ENCODE measurements around the gene PSKH1.
A peak's percentile ranks its signal among the peaks of the same experiment; 100 is the strongest.

Gene PSKH1

GRCh38 chr16:67946128-67946569, 53.1 kb downstream of the PSKH1 start:
- Histone ChIP-seq H3K36me3 (ENCODE audit: insufficient read depth, low read length) (peaks cover 96% of the 10 kb centered on the region), H3K4me2 (ENCODE audit: low read length) (no peak overlapping the region)

GRCh38 chr16:67946966-67947558, 54.0 kb downstream of the PSKH1 start:
- Histone ChIP-seq H3K27me3 (ENCODE audit: control insufficient read depth, insufficient read depth, low read length) (no peaks in the 10 kb centered on the region), H3K4me3 (ENCODE audit: low read length) (no peak overlapping the region), H3K9me3 (replicated peaks; ENCODE audit: low read length) (no peaks in the 10 kb centered on the region), H3K9ac (ENCODE audit: low read depth, low read length) (no peak overlapping the region), H3K4me1 (ENCODE audit: control insufficient read depth, insufficient read depth, low read length) (peaks cover 23% of the 10 kb centered on the region), H3K4me2 (ENCODE audit: low read length) (no peak overlapping the region), H3K36me3 (ENCODE audit: insufficient read depth, low read length) (peaks cover 96% of the 10 kb centered on the region)

More at GRCh38 chr16:67946128-67946569, 53.1 kb downstream of the PSKH1 start:
- H3K4me1 ChIP-seq (ENCODE audit: control insufficient read depth, insufficient read depth, low read length) = peaks cover 23% of the 10 kb centered on the region
- H3K9ac ChIP-seq (ENCODE audit: low read depth, low read length) = no peak overlapping the region
- H3K4me3 ChIP-seq (ENCODE audit: low read length) = no peak overlapping the region
- no peaks in the 10 kb centered on the region for H3K27me3 ChIP-seq (ENCODE audit: control insufficient read depth, insufficient read depth, low read length)
- H3K9me3 ChIP-seq (replicated peaks; ENCODE audit: low read length) = no peaks in the 10 kb centered on the region

DNA sequence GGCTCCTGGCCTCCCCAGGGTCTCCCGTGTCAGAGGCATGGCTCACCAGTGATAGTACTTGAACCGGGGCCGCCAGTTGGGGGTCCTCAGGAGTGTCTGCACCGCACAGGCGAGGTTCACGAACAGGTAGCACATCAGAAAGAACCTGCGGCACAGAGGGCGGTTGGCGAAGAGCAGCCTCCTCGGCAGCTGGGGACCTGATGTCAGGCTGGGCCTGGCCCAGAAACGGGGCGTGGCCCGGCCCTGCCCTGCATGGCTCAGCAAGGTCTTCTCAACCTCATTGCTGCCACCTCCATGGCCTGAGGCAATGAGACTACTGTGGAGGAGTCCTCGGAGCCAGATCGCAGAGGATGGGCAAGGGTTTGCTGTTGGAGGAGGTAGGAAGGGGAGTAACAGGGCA, 55.0 kb downstream of the PSKH1 start:
- Histone ChIP-seq H3K36me3 (ENCODE audit: insufficient read depth, low read length) (peaks cover 94% of the 10 kb centered on the region), H3K4me1 (ENCODE audit: control insufficient read depth, insufficient read depth, low read length) (peaks cover 23% of the 10 kb centered on the region)

DNA sequence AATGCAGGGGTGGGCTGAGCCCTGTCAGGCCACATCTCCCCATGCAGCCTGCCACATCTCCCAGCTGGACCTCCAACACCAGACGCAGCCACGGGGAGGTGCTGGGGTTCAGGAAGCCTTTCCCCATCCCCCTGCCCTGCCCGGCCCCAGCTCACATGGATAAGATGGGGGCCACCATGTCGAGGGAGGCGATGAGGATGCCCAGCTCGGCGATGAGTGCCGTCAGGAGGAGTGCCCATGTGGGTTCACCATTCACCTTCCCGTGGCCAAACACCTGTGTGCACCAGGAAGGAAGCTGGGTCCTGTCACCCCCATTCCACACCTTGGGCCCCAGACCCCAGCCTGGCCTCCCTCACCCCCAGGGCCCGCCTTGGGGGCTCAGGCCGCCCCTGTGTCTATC, 56.6 kb downstream of the PSKH1 start:
- no peaks in the 10 kb centered on the region for H3K9me3 ChIP-seq (replicated peaks; ENCODE audit: low read length)
- no peak overlapping the region for H3K4me2 ChIP-seq (ENCODE audit: low read length)
- no peaks in the 10 kb centered on the region for H3K27me3 ChIP-seq (ENCODE audit: control insufficient read depth, insufficient read depth, low read length)
- peaks cover 95% of the 10 kb centered on the region for H3K36me3 ChIP-seq (ENCODE audit: insufficient read depth, low read length)
- H3K4me3 ChIP-seq (ENCODE audit: low read length) = no peak overlapping the region
- H3K4me1 ChIP-seq (ENCODE audit: control insufficient read depth, insufficient read depth, low read length) = peaks cover 17% of the 10 kb centered on the region
- no peak overlapping the region for H3K9ac ChIP-seq (ENCODE audit: low read depth, low read length)

More for the DNA sequence above, 55.0 kb downstream of the PSKH1 start:
- no peaks in the 10 kb centered on the region for H3K27me3 ChIP-seq (ENCODE audit: control insufficient read depth, insufficient read depth, low read length)
- H3K4me2 ChIP-seq (ENCODE audit: low read length) = no peak overlapping the region
- H3K9me3 ChIP-seq (replicated peaks; ENCODE audit: low read length) = no peaks in the 10 kb centered on the region
- H3K9ac ChIP-seq (ENCODE audit: low read depth, low read length) = no peak overlapping the region
- H3K4me3 ChIP-seq (ENCODE audit: low read length) = no peak overlapping the region

DNA sequence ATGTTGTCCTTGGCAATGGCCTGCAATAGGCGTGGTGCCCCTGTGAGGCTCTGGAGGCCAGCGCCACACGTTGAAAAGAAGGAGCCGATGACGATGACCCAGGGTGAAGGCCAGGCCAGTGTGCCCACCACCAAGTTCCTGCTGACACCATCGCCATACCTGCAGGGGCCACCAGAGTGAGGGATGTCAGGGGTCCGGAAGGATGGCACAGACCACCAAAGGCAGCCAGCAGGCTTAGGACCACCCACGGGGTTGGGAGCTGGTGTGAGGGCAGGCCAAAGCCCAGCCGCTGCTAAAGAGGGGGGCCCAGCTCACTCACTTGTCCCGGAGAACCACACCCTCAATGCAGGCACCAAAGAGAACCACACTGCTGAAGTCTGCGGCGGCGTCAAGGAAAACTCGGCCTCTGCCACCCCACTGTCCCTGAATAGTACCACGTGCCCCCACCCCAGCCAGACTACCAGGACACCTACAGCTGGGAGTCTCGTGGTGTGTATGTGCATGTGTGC, 57.3 kb downstream of the PSKH1 start:
- Histone ChIP-seq H3K9ac (ENCODE audit: low read depth, low read length) (no peak overlapping the region), H3K36me3 (ENCODE audit: insufficient read depth, low read length) (peaks cover 95% of the 10 kb centered on the region), H3K4me1 (ENCODE audit: control insufficient read depth, insufficient read depth, low read length) (peaks cover 12% of the 10 kb centered on the region), H3K4me3 (ENCODE audit: low read length) (no peak overlapping the region), H3K27me3 (ENCODE audit: control insufficient read depth, insufficient read depth, low read length) (no peaks in the 10 kb centered on the region), H3K9me3 (replicated peaks; ENCODE audit: low read length) (no peaks in the 10 kb centered on the region), H3K4me2 (ENCODE audit: low read length) (no peak overlapping the region)

GRCh38 chr16:67951485-67951884, 58.4 kb downstream of the PSKH1 start:
- H3K4me1 ChIP-seq (ENCODE audit: control insufficient read depth, insufficient read depth, low read length) = peaks cover 7% of the 10 kb centered on the region
- no peaks in the 10 kb centered on the region for H3K27me3 ChIP-seq (ENCODE audit: control insufficient read depth, insufficient read depth, low read length)
- H3K9me3 ChIP-seq (replicated peaks; ENCODE audit: low read length) = no peaks in the 10 kb centered on the region
- H3K4me2 ChIP-seq (ENCODE audit: low read length) = no peak overlapping the region
- H3K9ac ChIP-seq (ENCODE audit: low read depth, low read length) = no peak overlapping the region
- no peak overlapping the region for H3K4me3 ChIP-seq (ENCODE audit: low read length)
- peaks cover 86% of the 10 kb centered on the region for H3K36me3 ChIP-seq (ENCODE audit: insufficient read depth, low read length)

DNA sequence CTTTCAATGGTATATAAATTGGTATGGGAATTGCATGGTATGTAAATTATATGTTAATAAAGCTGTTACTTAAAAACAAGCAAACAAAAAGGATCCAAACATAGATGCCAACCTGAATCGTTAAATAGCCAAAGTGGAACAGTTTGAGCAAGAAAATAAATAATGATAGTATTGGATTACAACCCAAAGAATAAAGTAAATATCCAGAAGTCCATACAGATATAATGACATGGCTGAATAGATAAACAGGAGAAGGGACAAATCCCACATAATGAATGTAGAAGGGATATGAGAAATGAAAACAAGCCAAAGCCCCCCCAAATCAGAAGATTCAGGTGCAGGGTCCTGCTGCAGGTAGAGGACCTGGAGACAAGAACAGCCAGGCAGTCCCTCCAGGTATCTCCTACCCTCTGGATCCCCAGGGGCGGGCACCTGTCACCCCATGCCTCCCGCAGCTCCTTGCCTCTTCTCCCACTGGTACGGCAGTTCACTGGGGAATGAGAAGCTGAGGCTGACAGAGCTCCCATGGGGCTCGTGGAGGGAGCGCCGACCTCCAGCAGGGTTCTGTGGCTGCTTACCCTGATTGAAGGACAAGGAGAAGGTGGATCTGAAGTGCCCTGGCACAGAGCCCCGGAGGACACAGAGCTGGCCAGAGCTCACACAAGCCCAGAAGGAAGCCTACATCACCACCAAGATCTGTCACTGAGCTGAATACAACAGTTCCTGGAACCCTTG, 60.8 kb downstream of the PSKH1 start:
- H3K4me2 ChIP-seq (ENCODE audit: low read length) = no peak overlapping the region
- no peaks in the 10 kb centered on the region for H3K9me3 ChIP-seq (replicated peaks; ENCODE audit: low read length)
- peaks cover 78% of the 10 kb centered on the region for H3K36me3 ChIP-seq (ENCODE audit: insufficient read depth, low read length)
- no peak overlapping the region for H3K9ac ChIP-seq (ENCODE audit: low read depth, low read length)
- peaks cover 8% of the 10 kb centered on the region for H3K4me1 ChIP-seq (ENCODE audit: control insufficient read depth, insufficient read depth, low read length)
- H3K27me3 ChIP-seq (ENCODE audit: control insufficient read depth, insufficient read depth, low read length) = no peaks in the 10 kb centered on the region
- H3K4me3 ChIP-seq (ENCODE audit: low read length) = no peak overlapping the region

GRCh38 chr16:67954421-67955196, 61.6 kb downstream of the PSKH1 start:
- Histone ChIP-seq H3K9ac (ENCODE audit: low read depth, low read length) (no peak overlapping the region), H3K4me3 (ENCODE audit: low read length) (no peak overlapping the region), H3K4me1 (ENCODE audit: control insufficient read depth, insufficient read depth, low read length) (peaks cover 16% of the 10 kb centered on the region), H3K27me3 (ENCODE audit: control insufficient read depth, insufficient read depth, low read length) (no peaks in the 10 kb centered on the region), H3K4me2 (ENCODE audit: low read length) (no peak overlapping the region), H3K9me3 (replicated peaks; ENCODE audit: low read length) (no peaks in the 10 kb centered on the region), H3K36me3 (ENCODE audit: insufficient read depth, low read length) (peaks cover 78% of the 10 kb centered on the region)

DNA sequence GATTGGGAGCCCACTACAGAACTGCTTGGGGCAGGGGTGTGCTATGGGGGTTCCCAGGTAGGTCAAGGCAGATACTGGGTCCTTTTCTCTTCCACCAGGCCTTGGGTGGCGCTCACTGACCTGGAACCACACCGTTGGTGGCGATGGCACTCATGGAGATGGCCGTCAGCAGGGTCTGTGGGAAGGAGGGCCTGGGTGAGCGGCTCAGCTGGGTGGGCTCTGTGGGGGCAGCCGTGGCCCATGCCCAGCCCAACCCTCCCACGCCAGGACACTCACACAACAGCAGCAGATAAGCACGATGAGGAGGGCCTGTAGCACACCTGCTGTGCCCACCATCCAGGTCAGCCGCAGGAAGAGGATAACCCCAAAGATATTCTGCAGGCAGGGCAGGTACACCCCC, 64.6 kb downstream of the PSKH1 start:
- H3K9ac ChIP-seq (ENCODE audit: low read depth, low read length) = no peak overlapping the region
- no peaks in the 10 kb centered on the region for H3K27me3 ChIP-seq (ENCODE audit: control insufficient read depth, insufficient read depth, low read length)
- peaks cover 34% of the 10 kb centered on the region for H3K4me1 ChIP-seq (ENCODE audit: control insufficient read depth, insufficient read depth, low read length)
- H3K4me2 ChIP-seq (ENCODE audit: low read length) = no peak overlapping the region
- H3K9me3 ChIP-seq (replicated peaks; ENCODE audit: low read length) = no peaks in the 10 kb centered on the region
- peaks cover 79% of the 10 kb centered on the region for H3K36me3 ChIP-seq (ENCODE audit: insufficient read depth, low read length)
- H3K4me3 ChIP-seq (ENCODE audit: low read length) = no peak overlapping the region

DNA sequence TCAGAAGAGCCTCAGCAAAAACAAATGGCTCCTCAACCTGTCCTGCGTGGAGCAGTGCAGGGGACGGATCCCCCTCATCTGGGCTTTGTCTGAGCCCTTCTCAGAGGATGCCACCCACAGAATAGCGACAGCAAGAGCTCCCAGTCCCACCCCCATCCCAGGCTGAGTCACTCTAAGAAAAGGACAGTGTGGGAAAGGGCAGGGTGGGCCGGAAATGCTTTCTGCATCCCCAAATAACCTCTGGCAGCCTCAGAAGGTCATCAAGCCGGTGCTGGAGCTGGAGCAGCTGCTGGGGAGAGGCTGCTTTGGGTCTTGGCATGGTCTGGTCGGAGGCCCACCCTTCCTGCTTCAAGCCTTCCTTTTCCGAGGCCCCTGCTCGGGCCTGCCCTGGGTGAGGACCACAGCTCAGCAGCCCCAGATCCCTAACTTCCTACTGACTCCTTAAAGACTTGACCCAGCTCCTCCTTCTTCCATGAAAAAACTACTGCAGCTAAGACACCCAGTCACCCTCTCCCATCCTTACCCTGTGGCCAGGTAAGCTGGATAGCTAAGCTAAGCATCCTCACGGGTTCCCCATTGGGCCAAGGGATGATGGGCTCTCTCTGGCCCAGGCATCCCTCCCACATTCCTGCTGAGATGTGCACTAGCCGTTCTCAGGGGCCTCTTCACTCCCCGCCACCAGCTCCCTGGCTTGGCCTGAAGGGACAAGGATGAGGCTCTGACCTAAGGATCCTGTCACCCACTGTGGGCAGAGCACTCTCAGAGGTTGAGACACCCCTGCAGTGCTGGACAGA, 66.7 kb downstream of the PSKH1 start:
- no peaks in the 10 kb centered on the region for H3K27me3 ChIP-seq (ENCODE audit: control insufficient read depth, insufficient read depth, low read length)
- H3K4me2 ChIP-seq (ENCODE audit: low read length) = peak overlapping the region; percentile 68
- peak overlapping the region; percentile 8 for H3K4me3 ChIP-seq (ENCODE audit: low read length)
- peaks cover 28% of the 10 kb centered on the region for H3K4me1 ChIP-seq (ENCODE audit: control insufficient read depth, insufficient read depth, low read length)
- peaks cover 72% of the 10 kb centered on the region for H3K36me3 ChIP-seq (ENCODE audit: insufficient read depth, low read length)
- peak overlapping the region; percentile 44 for H3K9ac ChIP-seq (ENCODE audit: low read depth, low read length)
- no peaks in the 10 kb centered on the region for H3K9me3 ChIP-seq (replicated peaks; ENCODE audit: low read length)

- H3K4me1 ChIP-seq (ENCODE audit: control insufficient read depth, insufficient read depth, low read length) = peaks cover 39% of the 10 kb centered on the region
- no peak overlapping the region for H3K4me2 ChIP-seq (ENCODE audit: low read length)
- H3K4me3 ChIP-seq (ENCODE audit: low read length) = no peak overlapping the region
- peaks cover 78% of the 10 kb centered on the region for H3K36me3 ChIP-seq (ENCODE audit: insufficient read depth, low read length)
- H3K27me3 ChIP-seq (ENCODE audit: control insufficient read depth, insufficient read depth, low read length) = no peaks in the 10 kb centered on the region
- H3K9ac ChIP-seq (ENCODE audit: low read depth, low read length) = no peak overlapping the region
- H3K9me3 ChIP-seq (replicated peaks; ENCODE audit: low read length) = no peaks in the 10 kb centered on the region
Observed at GRCh38 chr16:67961551-67961957, 68.5 kb downstream of the PSKH1 start.

All from skeletal muscle satellite cell (primary cell).